HEK293 (cell line): Measurements from ENCODE around the gene SLC23A3.
A peak's percentile ranks its signal among the peaks of the same experiment; 100 is the strongest.

ENCODE experiments used
- KLF10 ChIP-seq: fragments of 450-650 bp; IDR thresholded peaks from 2 replicates; pipeline ENCODE4 v1.5.1; 2018; ENCODE audit warnings: missing biosample characterization, mild to moderate bottlenecking, missing genetic modification characterization
- KLF8 ChIP-seq: fragments of 450-650 bp; formaldehyde crosslinking; IDR thresholded peaks from 2 replicates; pipeline ENCODE4 v1.5.1; 2016; ENCODE audit warnings: missing biosample characterization, missing genetic modification characterization
- KLF9 ChIP-seq: fragments of 450-650 bp; formaldehyde crosslinking; IDR thresholded peaks from 2 replicates; pipeline ENCODE4 v1.5.1; 2016; ENCODE audit warnings: missing biosample characterization, missing genetic modification characterization, low read depth
- SCRT1 ChIP-seq: fragments of 450-650 bp; formaldehyde crosslinking; IDR thresholded peaks from 2 replicates; pipeline ENCODE4 v1.5.1; 2016; ENCODE audit warnings: missing biosample characterization, missing genetic modification characterization, borderline replicate concordance
- SP7 ChIP-seq: fragments of 450-650 bp; formaldehyde crosslinking; IDR thresholded peaks from 2 replicates; pipeline ENCODE4 v1.5.1; 2016; ENCODE audit warnings: missing biosample characterization, missing genetic modification characterization
- ZBTB17 ChIP-seq: fragments of 450-650 bp; formaldehyde crosslinking; IDR thresholded peaks from 2 replicates; pipeline ENCODE4 v1.5.1; 2016; ENCODE audit warnings: missing biosample characterization, missing genetic modification characterization
- ZNF10 ChIP-seq: fragments of 450-650 bp; formaldehyde crosslinking; IDR thresholded peaks from 2 replicates; pipeline ENCODE4 v1.5.1; 2017; ENCODE audit warnings: missing biosample characterization, missing genetic modification characterization
- ZNF155 ChIP-seq: fragments of 450-650 bp; formaldehyde crosslinking; IDR thresholded peaks from 2 replicates; pipeline ENCODE4 v1.5.1; 2016; ENCODE audit warnings: missing biosample characterization, missing genetic modification characterization
- ZNF19 ChIP-seq: fragments of 450-650 bp; formaldehyde crosslinking; IDR thresholded peaks from 2 replicates; pipeline ENCODE4; 2016; ENCODE audit warnings: missing biosample characterization, missing genetic modification characterization, low read depth
- ZNF248 ChIP-seq: fragments of 450-650 bp; formaldehyde crosslinking; IDR thresholded peaks from 2 replicates; pipeline ENCODE4 v1.5.1; 2017; ENCODE audit warnings: missing biosample characterization, missing genetic modification characterization
- ZNF416 ChIP-seq: fragments of 450-650 bp; formaldehyde crosslinking; IDR thresholded peaks from 2 replicates; pipeline ENCODE4 v1.5.1; 2016; ENCODE audit warnings: missing biosample characterization, missing genetic modification characterization
- ZNF48 ChIP-seq: fragments of 450-650 bp; formaldehyde crosslinking; IDR thresholded peaks from 2 replicates; pipeline ENCODE4 v1.5.1; 2016; ENCODE audit warnings: missing biosample characterization, missing genetic modification characterization
- ZNF529 ChIP-seq: fragments of 450-650 bp; formaldehyde crosslinking; IDR thresholded peaks from 2 replicates; pipeline ENCODE4 v1.5.1; 2017; ENCODE audit warnings: missing genetic modification characterization, missing biosample characterization; ENCODE audit not compliant: insufficient replicate concordance
- ZNF530 ChIP-seq: fragments of 450-650 bp; formaldehyde crosslinking; IDR thresholded peaks from 2 replicates; pipeline ENCODE4 v1.5.1; 2016; ENCODE audit warnings: low read depth, missing biosample characterization, missing genetic modification characterization
- ZNF549 ChIP-seq: fragments of 450-650 bp; IDR thresholded peaks from 2 replicates; pipeline ENCODE4 v1.5.1; 2018; ENCODE audit warnings: missing biosample characterization, missing genetic modification characterization, mild to moderate bottlenecking, inconsistent platforms, moderate library complexity
- ZNF561 ChIP-seq: fragments of 450-650 bp; IDR thresholded peaks from 2 replicates; pipeline ENCODE4 v1.5.1; 2018; ENCODE audit warnings: missing biosample characterization, missing genetic modification characterization, borderline replicate concordance
- ZNF624 ChIP-seq: fragments of 450-650 bp; formaldehyde crosslinking; IDR thresholded peaks from 2 replicates; pipeline ENCODE4 v1.5.1; 2017; ENCODE audit warnings: missing biosample characterization, missing genetic modification characterization
- ZNF626 ChIP-seq: fragments of 450-650 bp; sonication (Bioruptor Pico); formaldehyde crosslinking; IDR thresholded peaks from 2 replicates; pipeline ENCODE4 v1.5.1; 2018; ENCODE audit warnings: missing biosample characterization, missing genetic modification characterization, inconsistent platforms
- ZNF768 ChIP-seq: fragments of 450-650 bp; formaldehyde crosslinking; IDR thresholded peaks from 2 replicates; pipeline ENCODE4 v1.5.1; 2018; ENCODE audit warnings: missing biosample characterization, mild to moderate bottlenecking, missing genetic modification characterization
- ZNF776 ChIP-seq: fragments of 450-650 bp; formaldehyde crosslinking; IDR thresholded peaks from 2 replicates; pipeline ENCODE4 v1.5.0; 2017; ENCODE audit warnings: missing biosample characterization, missing genetic modification characterization, borderline replicate concordance
- ZNF777 ChIP-seq: fragments of 450-650 bp; formaldehyde crosslinking; IDR thresholded peaks from 2 replicates; pipeline ENCODE4 v1.5.1; 2017; ENCODE audit warnings: missing biosample characterization, missing genetic modification characterization, borderline replicate concordance
- ZSCAN23 ChIP-seq: fragments of 450-650 bp; formaldehyde crosslinking; IDR thresholded peaks from 2 replicates; pipeline ENCODE4 v1.5.1; 2016; ENCODE audit warnings: missing biosample characterization, missing genetic modification characterization
- ZXDB ChIP-seq: fragments of 450-650 bp; formaldehyde crosslinking; IDR thresholded peaks from 2 replicates; pipeline ENCODE4 v1.5.1; 2016; ENCODE audit warnings: missing biosample characterization, missing genetic modification characterization
- TF ChIP-seq, protein P1 (sequence below): fragments of 450-650 bp; formaldehyde crosslinking; IDR thresholded peaks from 2 replicates; pipeline ENCODE4 v1.5.1; 2016; ENCODE audit warnings: missing biosample characterization, missing genetic modification characterization
- TF ChIP-seq, protein P2 (sequence below): fragments of 450-650 bp; formaldehyde crosslinking; IDR thresholded peaks from 2 replicates; pipeline ENCODE4 v1.5.1; 2016; ENCODE audit warnings: missing biosample characterization, missing genetic modification characterization
- TF ChIP-seq, protein P3 (sequence below): fragments of 450-650 bp; formaldehyde crosslinking; IDR thresholded peaks from 2 replicates; pipeline ENCODE4 v1.5.1; 2016; ENCODE audit warnings: missing biosample characterization, missing genetic modification characterization
- TF ChIP-seq, protein P4 (sequence below): fragments of 450-650 bp; formaldehyde crosslinking; optimal IDR thresholded peaks from 2 replicates; pipeline ENCODE3; 2016; ENCODE audit warnings: missing biosample characterization, mild to moderate bottlenecking, missing genetic modification characterization
- TF ChIP-seq, protein P5 (sequence below): fragments of 450-650 bp; formaldehyde crosslinking; IDR thresholded peaks from 2 replicates; pipeline ENCODE4 v1.5.0; 2017; ENCODE audit warnings: missing biosample characterization, missing genetic modification characterization, borderline replicate concordance
- TF ChIP-seq, protein P6 (sequence below): fragments of 450-650 bp; formaldehyde crosslinking; IDR thresholded peaks from 2 replicates; pipeline ENCODE4 v1.5.1; 2016; ENCODE audit warnings: missing biosample characterization, missing genetic modification characterization, borderline replicate concordance

SLC23A3 gene

DNA sequence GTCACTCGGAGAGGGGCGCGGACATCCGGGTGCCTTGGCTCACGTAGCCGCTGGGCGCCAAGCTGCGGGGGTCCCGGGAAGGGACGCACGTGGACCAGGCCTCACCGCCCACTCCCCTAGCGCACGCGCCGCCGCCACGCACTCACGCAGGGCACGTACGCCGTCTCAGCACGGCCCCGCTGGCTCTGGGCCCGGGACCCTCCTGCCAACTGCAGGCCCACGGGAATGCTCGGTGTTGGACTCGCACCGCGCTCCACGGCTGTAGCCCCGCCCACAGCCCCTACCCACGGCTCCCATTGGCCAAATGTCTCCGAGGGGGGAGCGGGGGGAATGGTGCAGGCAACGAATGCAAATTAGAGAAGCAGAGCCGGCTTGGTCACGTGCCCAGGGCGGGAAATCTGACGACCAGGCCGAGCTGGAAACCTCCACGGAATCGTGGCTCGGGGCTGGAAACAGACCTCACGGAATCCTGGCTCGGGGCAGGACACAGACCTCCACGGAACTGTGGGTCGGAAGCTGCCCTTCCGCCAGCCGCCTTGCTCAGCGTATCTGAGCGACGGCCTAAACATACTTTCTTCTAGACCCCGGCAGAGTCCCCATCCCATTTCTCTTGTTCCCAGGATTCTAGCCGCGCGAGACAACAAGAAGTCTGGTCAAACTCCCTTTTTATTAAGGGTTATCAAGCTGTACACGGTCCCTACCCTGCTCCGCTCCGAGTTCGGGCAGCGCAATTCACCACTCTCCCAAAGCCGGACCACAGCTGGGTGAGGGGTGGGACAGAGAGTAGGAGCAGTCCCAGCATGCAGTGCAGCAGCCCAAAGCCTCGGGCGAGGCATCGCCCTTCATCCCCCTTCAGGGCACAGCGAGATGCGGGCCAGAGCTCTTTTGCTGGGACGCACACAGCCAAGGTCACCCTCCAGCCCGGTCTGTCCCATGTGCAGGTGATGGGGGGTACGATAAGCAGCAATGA, 49.2 kb upstream of the SLC23A3 start, which contains the start of gene ABCB6 (continued):
- TF ChIP-seq ZNF19 (tag by site-specific recombination): no peak
- TF ChIP-seq KLF9 (tag by site-specific recombination): peak; percentile 52; the same call in 1 of the 2 replicates
- TF ChIP-seq ZNF777 (tag by site-specific recombination): no peak
- TF ChIP-seq, protein P1, sequence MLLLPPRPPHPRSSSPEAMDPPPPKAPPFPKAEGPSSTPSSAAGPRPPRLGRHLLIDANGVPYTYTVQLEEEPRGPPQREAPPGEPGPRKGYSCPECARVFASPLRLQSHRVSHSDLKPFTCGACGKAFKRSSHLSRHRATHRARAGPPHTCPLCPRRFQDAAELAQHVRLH (tag by site-specific recombination): no peak
- TF ChIP-seq SCRT1: no peak
- TF ChIP-seq ZNF768 (tag by site-specific recombination): no peak
- no peak for TF ChIP-seq ZNF624 (tag by site-specific recombination)
- TF ChIP-seq, protein P2, sequence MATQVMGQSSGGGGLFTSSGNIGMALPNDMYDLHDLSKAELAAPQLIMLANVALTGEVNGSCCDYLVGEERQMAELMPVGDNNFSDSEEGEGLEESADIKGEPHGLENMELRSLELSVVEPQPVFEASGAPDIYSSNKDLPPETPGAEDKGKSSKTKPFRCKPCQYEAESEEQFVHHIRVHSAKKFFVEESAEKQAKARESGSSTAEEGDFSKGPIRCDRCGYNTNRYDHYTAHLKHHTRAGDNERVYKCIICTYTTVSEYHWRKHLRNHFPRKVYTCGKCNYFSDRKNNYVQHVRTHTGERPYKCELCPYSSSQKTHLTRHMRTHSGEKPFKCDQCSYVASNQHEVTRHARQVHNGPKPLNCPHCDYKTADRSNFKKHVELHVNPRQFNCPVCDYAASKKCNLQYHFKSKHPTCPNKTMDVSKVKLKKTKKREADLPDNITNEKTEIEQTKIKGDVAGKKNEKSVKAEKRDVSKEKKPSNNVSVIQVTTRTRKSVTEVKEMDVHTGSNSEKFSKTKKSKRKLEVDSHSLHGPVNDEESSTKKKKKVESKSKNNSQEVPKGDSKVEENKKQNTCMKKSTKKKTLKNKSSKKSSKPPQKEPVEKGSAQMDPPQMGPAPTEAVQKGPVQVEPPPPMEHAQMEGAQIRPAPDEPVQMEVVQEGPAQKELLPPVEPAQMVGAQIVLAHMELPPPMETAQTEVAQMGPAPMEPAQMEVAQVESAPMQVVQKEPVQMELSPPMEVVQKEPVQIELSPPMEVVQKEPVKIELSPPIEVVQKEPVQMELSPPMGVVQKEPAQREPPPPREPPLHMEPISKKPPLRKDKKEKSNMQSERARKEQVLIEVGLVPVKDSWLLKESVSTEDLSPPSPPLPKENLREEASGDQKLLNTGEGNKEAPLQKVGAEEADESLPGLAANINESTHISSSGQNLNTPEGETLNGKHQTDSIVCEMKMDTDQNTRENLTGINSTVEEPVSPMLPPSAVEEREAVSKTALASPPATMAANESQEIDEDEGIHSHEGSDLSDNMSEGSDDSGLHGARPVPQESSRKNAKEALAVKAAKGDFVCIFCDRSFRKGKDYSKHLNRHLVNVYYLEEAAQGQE: peak; percentile 10
- TF ChIP-seq ZSCAN23 (tag by site-specific recombination): no peak
- TF ChIP-seq ZNF48 (tag by site-specific recombination): no peak
- no peak for TF ChIP-seq ZNF530
- TF ChIP-seq ZNF776 (tag by site-specific recombination): no peak
- TF ChIP-seq ZNF549 (tag by site-specific recombination): no peak
- TF ChIP-seq ZBTB17: peak; percentile 39
- no peak for TF ChIP-seq ZNF416 (tag by site-specific recombination)
- TF ChIP-seq, protein P3, sequence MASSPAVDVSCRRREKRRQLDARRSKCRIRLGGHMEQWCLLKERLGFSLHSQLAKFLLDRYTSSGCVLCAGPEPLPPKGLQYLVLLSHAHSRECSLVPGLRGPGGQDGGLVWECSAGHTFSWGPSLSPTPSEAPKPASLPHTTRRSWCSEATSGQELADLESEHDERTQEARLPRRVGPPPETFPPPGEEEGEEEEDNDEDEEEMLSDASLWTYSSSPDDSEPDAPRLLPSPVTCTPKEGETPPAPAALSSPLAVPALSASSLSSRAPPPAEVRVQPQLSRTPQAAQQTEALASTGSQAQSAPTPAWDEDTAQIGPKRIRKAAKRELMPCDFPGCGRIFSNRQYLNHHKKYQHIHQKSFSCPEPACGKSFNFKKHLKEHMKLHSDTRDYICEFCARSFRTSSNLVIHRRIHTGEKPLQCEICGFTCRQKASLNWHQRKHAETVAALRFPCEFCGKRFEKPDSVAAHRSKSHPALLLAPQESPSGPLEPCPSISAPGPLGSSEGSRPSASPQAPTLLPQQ: 0 out of 2 replicates have a peak, but pooled peaks have one; percentile 29
- no peak for TF ChIP-seq ZNF10 (tag by site-specific recombination)
- TF ChIP-seq, protein P4, sequence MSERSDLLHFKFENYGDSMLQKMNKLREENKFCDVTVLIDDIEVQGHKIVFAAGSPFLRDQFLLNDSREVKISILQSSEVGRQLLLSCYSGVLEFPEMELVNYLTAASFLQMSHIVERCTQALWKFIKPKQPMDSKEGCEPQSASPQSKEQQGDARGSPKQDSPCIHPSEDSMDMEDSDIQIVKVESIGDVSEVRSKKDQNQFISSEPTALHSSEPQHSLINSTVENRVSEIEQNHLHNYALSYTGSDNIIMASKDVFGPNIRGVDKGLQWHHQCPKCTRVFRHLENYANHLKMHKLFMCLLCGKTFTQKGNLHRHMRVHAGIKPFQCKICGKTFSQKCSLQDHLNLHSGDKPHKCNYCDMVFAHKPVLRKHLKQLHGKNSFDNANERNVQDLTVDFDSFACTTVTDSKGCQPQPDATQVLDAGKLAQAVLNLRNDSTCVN: peak; percentile 82
- TF ChIP-seq, protein P5, sequence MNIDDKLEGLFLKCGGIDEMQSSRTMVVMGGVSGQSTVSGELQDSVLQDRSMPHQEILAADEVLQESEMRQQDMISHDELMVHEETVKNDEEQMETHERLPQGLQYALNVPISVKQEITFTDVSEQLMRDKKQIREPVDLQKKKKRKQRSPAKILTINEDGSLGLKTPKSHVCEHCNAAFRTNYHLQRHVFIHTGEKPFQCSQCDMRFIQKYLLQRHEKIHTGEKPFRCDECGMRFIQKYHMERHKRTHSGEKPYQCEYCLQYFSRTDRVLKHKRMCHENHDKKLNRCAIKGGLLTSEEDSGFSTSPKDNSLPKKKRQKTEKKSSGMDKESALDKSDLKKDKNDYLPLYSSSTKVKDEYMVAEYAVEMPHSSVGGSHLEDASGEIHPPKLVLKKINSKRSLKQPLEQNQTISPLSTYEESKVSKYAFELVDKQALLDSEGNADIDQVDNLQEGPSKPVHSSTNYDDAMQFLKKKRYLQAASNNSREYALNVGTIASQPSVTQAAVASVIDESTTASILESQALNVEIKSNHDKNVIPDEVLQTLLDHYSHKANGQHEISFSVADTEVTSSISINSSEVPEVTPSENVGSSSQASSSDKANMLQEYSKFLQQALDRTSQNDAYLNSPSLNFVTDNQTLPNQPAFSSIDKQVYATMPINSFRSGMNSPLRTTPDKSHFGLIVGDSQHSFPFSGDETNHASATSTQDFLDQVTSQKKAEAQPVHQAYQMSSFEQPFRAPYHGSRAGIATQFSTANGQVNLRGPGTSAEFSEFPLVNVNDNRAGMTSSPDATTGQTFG (tag by site-specific recombination): no peak
- no peak for TF ChIP-seq ZNF155 (tag by site-specific recombination)
- TF ChIP-seq SP7 (tag by site-specific recombination): 0 out of 2 replicates have a peak, but pooled peaks have one; percentile 11
- no peak for TF ChIP-seq ZNF626 (tag by site-specific recombination)
- 0 out of 2 replicates have a peak, but pooled peaks have one; percentile 50 for TF ChIP-seq ZNF561 (tag by site-specific recombination)
- TF ChIP-seq ZNF248 (tag by site-specific recombination): no peak
- no peak; the same call in 1 of the 2 replicates for TF ChIP-seq KLF8 (tag by site-specific recombination)
- TF ChIP-seq ZNF529: no peak
- TF ChIP-seq, protein P6, sequence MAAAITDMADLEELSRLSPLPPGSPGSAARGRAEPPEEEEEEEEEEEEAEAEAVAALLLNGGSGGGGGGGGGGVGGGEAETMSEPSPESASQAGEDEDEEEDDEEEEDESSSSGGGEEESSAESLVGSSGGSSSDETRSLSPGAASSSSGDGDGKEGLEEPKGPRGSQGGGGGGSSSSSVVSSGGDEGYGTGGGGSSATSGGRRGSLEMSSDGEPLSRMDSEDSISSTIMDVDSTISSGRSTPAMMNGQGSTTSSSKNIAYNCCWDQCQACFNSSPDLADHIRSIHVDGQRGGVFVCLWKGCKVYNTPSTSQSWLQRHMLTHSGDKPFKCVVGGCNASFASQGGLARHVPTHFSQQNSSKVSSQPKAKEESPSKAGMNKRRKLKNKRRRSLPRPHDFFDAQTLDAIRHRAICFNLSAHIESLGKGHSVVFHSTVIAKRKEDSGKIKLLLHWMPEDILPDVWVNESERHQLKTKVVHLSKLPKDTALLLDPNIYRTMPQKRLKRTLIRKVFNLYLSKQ (tag by site-specific recombination): no peak
- peak; percentile 66 for TF ChIP-seq KLF10 (tag by site-specific recombination)
- no peak for TF ChIP-seq ZXDB (tag by site-specific recombination)
